Thyroid gland (tissue), 4 donors: ENCODE data around the gene EFCAB8. TPM values are rescaled to one million over a fixed set of nuclear protein-coding genes. Genes with fewer than 3 reads are reported as not detected.

Experiments used
- DNase-seq, 2 donors: peaks; one replicate each; pipeline ENCODE4 v3.0.0-alpha.2; 2019
- H3K27ac ChIP-seq, 3 donors: fragments of 200-600 bp; sonication (generic); 1 replicate in 2 of 3; 2 replicates in 1 of 3; pipeline ENCODE4 v1.5.1; 2016 to 2019; ENCODE audit warnings: mild to moderate bottlenecking in 1 of 3, moderate library complexity in 1 of 3
- H3K27me3 ChIP-seq: fragments of 200-600 bp; sonication (generic); one replicate; pipeline ENCODE4 v1.5.1; 2019
- H3K36me3 ChIP-seq, 2 donors: fragments of 200-600 bp; sonication (generic); one replicate each; pipeline ENCODE4 v1.5.1; 2016 to 2019
- H3K4me1 ChIP-seq, 2 donors: fragments of 200-600 bp; sonication (generic); one replicate each; pipeline ENCODE4 v1.5.1; 2017 to 2019
- H3K4me3 ChIP-seq, 3 donors: fragments of 200-600 bp; sonication (generic); replicated peaks in 1 of 3; 1 replicate in 2 of 3; 2 replicates in 1 of 3; pipeline ENCODE4 v1.5.1; 2016; ENCODE audit warnings: mild to moderate bottlenecking in 1 of 3
- H3K9me3 ChIP-seq: fragments of 200-600 bp; sonication (generic); one replicate; pipeline ENCODE4 v1.5.1; 2017
- POLR2A ChIP-seq, 2 donors: fragments of 450-650 bp; IDR thresholded peaks; one replicate each; pipeline ENCODE4 v1.6.1; 2017; ENCODE audit warnings: antibody characterized with exemption in 2 of 2, mild to moderate bottlenecking in 2 of 2, moderate library complexity in 1 of 2
- WGBS, 2 donors: methylation state at CpG; one replicate each; pipeline ENCODE4 v1.1.5; 2017; 5-methylcytosine and 5-hydroxymethylcytosine counted together
- intact Hi-C: fragments of 100-400 bp; cut with DNase I; formaldehyde crosslinking; loops from one replicate; pipeline ENCODE4 v1.15.1; 2023
- total RNA-seq, 4 donors: library from RNA; depleted of rRNA; stranded (reverse); fragments of >200 nt; gene quantifications; one replicate each; pipeline ENCODE4 v1.2.3, GENCODE V29; 2016
- TF ChIP-seq, protein P1 (sequence below), 6 experiments: fragments of 200-600 bp in 3 of 6; fragments of 450-650 bp in 3 of 6; sonication (generic) in 3 of 6; IDR thresholded peaks; one replicate each; pipeline ENCODE4 v1.5.1; 2016 to 2019; ENCODE audit warnings: antibody characterized with exemption in 6 of 6, mild to moderate bottlenecking in 2 of 6, inconsistent platforms in 1 of 6, moderate library complexity in 1 of 6

Gene EFCAB8
- total RNA-seq, 4 donors from 2014 or later, result 0.27 to 2.3 TPM; not detected in 2

DNA sequence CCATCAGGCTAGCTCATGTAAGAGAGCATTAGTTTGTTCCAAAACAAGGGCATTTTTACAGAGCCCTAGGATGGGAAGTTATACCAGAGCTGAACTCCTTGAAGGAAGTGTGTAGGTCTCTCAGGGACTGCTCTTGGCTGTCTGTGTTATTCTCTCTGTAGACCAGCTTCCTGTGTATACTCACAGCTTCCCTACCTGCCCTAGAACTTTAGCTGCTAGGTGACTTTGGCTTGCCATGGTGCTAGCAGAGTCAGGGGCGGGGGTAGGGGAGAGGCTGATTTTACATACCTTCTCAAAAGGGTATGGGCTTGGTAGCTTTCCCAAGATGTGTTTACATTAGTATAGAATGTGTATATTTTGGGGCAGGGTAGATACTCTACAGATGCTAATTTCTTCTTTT lies 21.6 kb upstream of the EFCAB8 start:
- Histone ChIP-seq H3K9me3 (no peaks in the 10 kb centered on the region), H3K36me3 (peaks cover 38% of the 10 kb centered on the region in 2 donors), H3K4me3 (no peak overlapping the region), H3K27ac (no peak overlapping the region), H3K4me1 (peaks cover under 1 to 4% of the 10 kb centered on the region in 2 donors), H3K27me3 (no peaks in the 10 kb centered on the region)
- TF ChIP-seq POLR2A (IDR thresholded peaks at IDR 0.05), result no peak
- TF ChIP-seq, protein P1, sequence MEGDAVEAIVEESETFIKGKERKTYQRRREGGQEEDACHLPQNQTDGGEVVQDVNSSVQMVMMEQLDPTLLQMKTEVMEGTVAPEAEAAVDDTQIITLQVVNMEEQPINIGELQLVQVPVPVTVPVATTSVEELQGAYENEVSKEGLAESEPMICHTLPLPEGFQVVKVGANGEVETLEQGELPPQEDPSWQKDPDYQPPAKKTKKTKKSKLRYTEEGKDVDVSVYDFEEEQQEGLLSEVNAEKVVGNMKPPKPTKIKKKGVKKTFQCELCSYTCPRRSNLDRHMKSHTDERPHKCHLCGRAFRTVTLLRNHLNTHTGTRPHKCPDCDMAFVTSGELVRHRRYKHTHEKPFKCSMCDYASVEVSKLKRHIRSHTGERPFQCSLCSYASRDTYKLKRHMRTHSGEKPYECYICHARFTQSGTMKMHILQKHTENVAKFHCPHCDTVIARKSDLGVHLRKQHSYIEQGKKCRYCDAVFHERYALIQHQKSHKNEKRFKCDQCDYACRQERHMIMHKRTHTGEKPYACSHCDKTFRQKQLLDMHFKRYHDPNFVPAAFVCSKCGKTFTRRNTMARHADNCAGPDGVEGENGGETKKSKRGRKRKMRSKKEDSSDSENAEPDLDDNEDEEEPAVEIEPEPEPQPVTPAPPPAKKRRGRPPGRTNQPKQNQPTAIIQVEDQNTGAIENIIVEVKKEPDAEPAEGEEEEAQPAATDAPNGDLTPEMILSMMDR (IDR thresholded peaks at IDR 0.05), result no peak
- WGBS, 2 donors, result 46 to 95% methylated on average over 1 of the region's 1 CpG
- intact Hi-C loops, result no loop called here
- DNase-seq, result no peak

DNA sequence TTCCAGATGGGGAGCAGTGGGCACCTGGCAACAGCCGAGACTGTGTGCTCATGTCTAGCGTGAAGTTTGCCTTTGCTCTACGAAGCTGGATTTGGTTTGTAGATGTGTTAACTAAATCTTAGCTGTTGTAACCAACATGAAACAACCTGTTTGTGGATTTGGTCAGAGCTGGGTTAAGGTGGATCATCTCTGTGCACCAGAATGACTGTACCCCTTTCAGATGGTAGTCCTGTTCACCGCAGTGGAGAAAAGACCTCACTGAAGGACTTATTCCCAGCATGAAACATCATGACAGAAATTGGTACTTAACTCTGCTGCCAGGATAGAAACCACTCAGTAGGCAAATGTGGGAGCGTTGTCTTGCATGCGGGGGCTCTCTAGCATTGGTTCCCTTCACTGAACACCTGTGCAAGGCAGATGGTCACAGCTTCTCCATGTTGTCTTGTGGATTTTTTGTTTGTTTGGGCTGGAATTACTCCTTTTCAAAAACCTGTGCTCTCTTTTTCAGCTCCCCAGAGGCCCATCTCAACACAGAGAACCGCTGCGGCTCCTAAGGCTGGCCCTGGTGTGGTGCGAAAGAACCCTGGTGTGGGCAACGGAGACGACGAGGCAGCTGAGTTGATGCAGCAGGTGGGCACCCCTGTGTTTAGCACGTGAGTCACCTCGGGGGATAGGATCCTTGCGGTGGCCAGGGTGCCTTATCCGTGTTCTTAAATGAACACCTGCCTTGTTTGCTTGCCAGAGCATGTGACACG lies 19.3 kb upstream of the EFCAB8 start:
- Histone ChIP-seq H3K27me3 (no peaks in the 10 kb centered on the region), H3K9me3 (no peaks in the 10 kb centered on the region), H3K36me3 (peaks cover 36 to 38% of the 10 kb centered on the region in 2 donors), H3K4me1 (no peaks in the 10 kb centered on the region), H3K4me3 (no peak overlapping the region), H3K27ac (no peak overlapping the region)
- TF ChIP-seq, protein P1 (IDR thresholded peaks at IDR 0.05), result no peak
- no peak for TF ChIP-seq POLR2A (IDR thresholded peaks at IDR 0.05)
- intact Hi-C loops, result no loop called here
- 93 to 96% methylated on average over 16 to 17 of the region's 17 CpGs for WGBS, 2 donors
- no peak for DNase-seq

DNA sequence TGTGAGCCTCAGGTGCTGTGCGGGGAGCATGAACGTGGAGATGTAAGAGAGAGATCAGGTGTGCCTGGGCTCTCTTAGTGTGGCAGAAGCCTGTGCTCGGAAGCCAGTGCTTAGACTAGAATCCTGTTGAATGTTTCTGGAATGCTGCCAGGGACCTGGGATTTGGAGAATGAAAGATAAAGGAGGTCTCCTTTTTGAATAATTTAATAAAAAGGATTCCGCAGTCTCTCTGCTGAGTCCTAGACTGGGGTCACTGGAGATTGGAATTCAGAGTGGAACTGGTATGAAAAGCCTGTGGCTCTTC lies 18.8 kb upstream of the EFCAB8 start:
- intact Hi-C loops, result no loop called here
- Histone ChIP-seq H3K36me3 (peaks cover 36 to 38% of the 10 kb centered on the region in 2 donors), H3K4me3 (no peak overlapping the region), H3K27me3 (no peaks in the 10 kb centered on the region), H3K9me3 (no peaks in the 10 kb centered on the region), H3K27ac (no peak overlapping the region), H3K4me1 (no peaks in the 10 kb centered on the region)
- TF ChIP-seq, protein P1 (IDR thresholded peaks at IDR 0.05), result no peak
- TF ChIP-seq POLR2A (IDR thresholded peaks at IDR 0.05), result no peak
- WGBS, 2 donors, result 80 to 96% methylated on average over 4 of the region's 4 CpGs
- no peak for DNase-seq

DNA sequence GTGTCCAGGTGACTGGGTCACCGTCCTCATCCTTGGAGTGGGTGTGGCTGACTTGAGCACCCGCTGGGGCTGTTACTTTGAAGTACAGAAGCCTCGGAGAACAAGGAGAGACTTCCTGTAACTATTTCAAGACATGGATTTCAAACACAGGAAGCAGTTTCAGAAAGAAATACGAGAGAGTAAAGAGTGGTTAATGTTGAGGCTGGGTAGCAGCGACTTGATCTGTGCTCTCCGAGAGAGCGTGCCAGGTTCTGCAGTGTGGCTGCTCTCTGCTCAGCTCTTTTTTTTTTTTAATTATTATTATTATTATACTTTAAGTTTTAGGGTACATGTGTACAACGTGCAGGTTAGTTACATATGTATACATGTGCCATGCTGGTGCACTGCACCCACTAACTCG lies 17.5 kb upstream of the EFCAB8 start:
- WGBS, 2 donors, result 73 to 78% methylated on average over 9 of the region's 9 CpGs
- Histone ChIP-seq H3K4me1 (no peaks in the 10 kb centered on the region), H3K27me3 (no peaks in the 10 kb centered on the region), H3K9me3 (no peaks in the 10 kb centered on the region), H3K4me3 (no peak overlapping the region), H3K27ac (no peak overlapping the region), H3K36me3 (peaks cover 36 to 39% of the 10 kb centered on the region in 2 donors)
- TF ChIP-seq POLR2A (IDR thresholded peaks at IDR 0.05), result no peak
- TF ChIP-seq, protein P1 (IDR thresholded peaks at IDR 0.05), result no peak
- intact Hi-C loops, result no loop called here
- DNase-seq, result no peak

DNA sequence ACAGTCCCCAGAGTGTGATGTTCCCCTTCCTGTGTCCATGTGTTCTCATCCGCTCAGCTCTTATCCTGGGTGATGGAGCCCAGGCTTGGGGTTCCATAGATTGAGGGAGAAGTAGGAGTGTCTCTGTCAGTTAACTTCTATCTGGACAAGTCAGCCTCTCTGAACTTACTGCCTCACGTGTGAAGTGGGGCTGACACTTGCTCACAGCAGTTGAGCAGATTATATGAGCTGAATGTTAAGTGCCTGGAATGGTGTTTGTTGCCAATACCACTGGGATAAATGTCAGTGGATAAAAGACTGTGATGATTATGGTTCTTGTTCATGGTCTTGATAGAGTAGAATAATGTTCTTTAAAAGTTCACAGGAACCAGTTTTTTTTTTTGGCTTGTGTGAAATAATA lies 17.1 kb upstream of the EFCAB8 start:
- H3K4me1 ChIP-seq, result no peaks in the 10 kb centered on the region
- intact Hi-C loops, result no loop called here
- no peak overlapping the region for H3K27ac ChIP-seq
- no peak for DNase-seq
- H3K9me3 ChIP-seq, result no peaks in the 10 kb centered on the region
- no peaks in the 10 kb centered on the region for H3K27me3 ChIP-seq
- TF ChIP-seq POLR2A (IDR thresholded peaks at IDR 0.05), result no peak
- TF ChIP-seq, protein P1 (IDR thresholded peaks at IDR 0.05), result no peak
- 78 to 94% methylated on average over 2 of the region's 2 CpGs for WGBS, 2 donors
- no peak overlapping the region for H3K4me3 ChIP-seq
- H3K36me3 ChIP-seq, result peaks cover 40 to 44% of the 10 kb centered on the region in 2 donors
